Karpas-422 (cell line): ENCODE data around the gene GFRA3. TPM values are rescaled to one million over a fixed set of nuclear protein-coding genes. Genes with fewer than 3 reads are reported as not detected.
"Not testable (repeated sequence)": the region's sequence is repeated elsewhere in the genome, so short reads cannot be mapped to it uniquely, and the experiment has no call there.

Source experiments
- DNase-seq: peaks from one replicate; pipeline ENCODE4 v3.0.0-alpha.2; 2015
- H2AFZ ChIP-seq: fragments of 200-600 bp; sonication (generic); 2 replicates; pipeline ENCODE4 v1.6.1; 2014; ENCODE audit warnings: antibody characterized with exemption, low read length, mixed read lengths
- H3K27ac ChIP-seq: fragments of 200-600 bp; sonication (generic); 2 replicates; pipeline ENCODE4 v1.5.1; 2014; ENCODE audit warnings: mild to moderate bottlenecking, low read length, moderate library complexity
- H3K27me3 ChIP-seq: fragments of 200-600 bp; sonication (generic); 2 replicates; pipeline ENCODE4 v1.6.1; 2014; ENCODE audit warnings: low read length, mixed read lengths
- H3K36me3 ChIP-seq: fragments of 200-600 bp; sonication (generic); 2 replicates; pipeline ENCODE4 v1.6.1; 2014; ENCODE audit warnings: low read length, mixed read lengths; ENCODE audit not compliant: insufficient read depth
- H3K4me1 ChIP-seq: fragments of 200-600 bp; sonication (generic); 2 replicates; pipeline ENCODE4 v1.6.1; 2014; ENCODE audit warnings: mild to moderate bottlenecking, low read length, mixed read lengths
- H3K4me2 ChIP-seq: fragments of 200-600 bp; sonication (generic); 2 replicates; pipeline ENCODE4 v1.6.1; 2014; ENCODE audit warnings: low read length, low read depth, mild to moderate bottlenecking; ENCODE audit not compliant: poor library complexity, severe bottlenecking
- H3K4me3 ChIP-seq: fragments of 200-600 bp; sonication (generic); 2 replicates; pipeline ENCODE4 v1.5.1; 2014; ENCODE audit warnings: mild to moderate bottlenecking, antibody characterized with exemption, low read length, mixed read lengths
- H3K79me2 ChIP-seq: fragments of 200-600 bp; sonication (generic); 2 replicates; pipeline ENCODE4 v1.6.1; 2014; ENCODE audit warnings: mild to moderate bottlenecking, low read length, mixed read lengths
- H3K9ac ChIP-seq: fragments of 200-600 bp; sonication (generic); 2 replicates; pipeline ENCODE4 v1.6.0; 2014; ENCODE audit warnings: low read length
- H3K9me2 ChIP-seq: fragments of 200-600 bp; sonication (generic), shearing (Covaris generic); replicated peaks from 2 replicates; pipeline ENCODE4 v1.6.0; 2014; ENCODE audit warnings: mild to moderate bottlenecking, low read length, moderate library complexity; ENCODE audit not compliant: insufficient read depth
- H3K9me3 ChIP-seq: fragments of 300-700, 200-600 bp; sonication (generic); 2 replicates; pipeline ENCODE4 v1.6.1; 2014; ENCODE audit warnings: low read length, mixed read lengths
- H4K20me1 ChIP-seq: fragments of 200-600 bp; sonication (generic); 2 replicates; pipeline ENCODE4 v1.6.1; 2014; ENCODE audit warnings: mild to moderate bottlenecking, antibody characterized with exemption, low read length, low read depth; ENCODE audit not compliant: insufficient read depth
- total RNA-seq: library from RNA; depleted of rRNA; stranded (reverse); fragments of >200 nt; shearing (Covaris generic); gene quantifications from 2 replicates; pipeline ENCODE4 v1.2.3, GENCODE V29; 2014; ENCODE audit warnings: low replicate concordance; rRNA removed

Gene GFRA3
- 0.37 TPM in 1 of 2 replicates, not detected in the other for total RNA-seq

- Histone ChIP-seq H3K4me1 (no peaks in the 10 kb centered on the region), H3K9ac (no peak within 1 kb of the TSS), H2AFZ (no peak within 1 kb of the TSS), H3K36me3 (no peaks in the 10 kb centered on the region), H3K27me3 (no peaks in the 10 kb centered on the region), H3K4me2 (no peak within 1 kb of the TSS), H4K20me1 (no peaks in the 10 kb centered on the region), H3K79me2 (no peaks in the 10 kb centered on the region), H3K4me3 (no peak within 1 kb of the TSS), H3K9me2 (no peaks in the 10 kb centered on the region), H3K9me3 (no peaks in the 10 kb centered on the region), H3K27ac (no peak within 1 kb of the TSS)
- no peak for DNase-seq
Observed at GRCh38 chr5:138274189-138274853, at the start of gene GFRA3. GFRA3 (minus strand) TSS chr5:138274621; CDS start chr5:138274424, 197 bp downstream.

GRCh38 chr5:138318211-138318610 lies 43.8 kb upstream of the GFRA3 start:
- H2AFZ ChIP-seq, H3K27me3 ChIP-seq, H3K79me2 ChIP-seq, H3K36me3 ChIP-seq, DNase-seq, H3K4me2 ChIP-seq, H3K4me3 ChIP-seq, H3K4me1 ChIP-seq, H3K9me2 ChIP-seq, H4K20me1 ChIP-seq, H3K27ac ChIP-seq, H3K9me3 ChIP-seq, H3K9ac ChIP-seq: not testable (repeated sequence)

DNA sequence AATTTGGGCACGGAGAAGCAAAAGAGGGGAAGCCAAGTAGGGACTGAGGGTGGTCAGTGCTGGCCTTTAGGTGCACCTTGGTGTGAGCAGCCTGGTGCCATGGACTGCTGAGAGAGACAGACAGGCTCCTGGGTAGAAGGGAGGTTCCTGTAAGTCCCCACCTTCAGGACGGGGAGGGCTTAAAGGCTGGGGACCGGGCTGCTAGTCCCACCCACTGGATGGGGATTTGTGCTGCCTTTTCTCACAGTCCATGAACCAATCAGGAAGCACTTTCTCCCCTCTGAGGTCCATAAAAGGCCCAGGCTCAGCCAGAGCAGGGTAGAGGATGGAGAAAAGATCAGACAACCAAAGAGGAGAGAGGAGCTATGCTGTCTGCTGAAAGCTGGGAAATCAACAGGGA lies 41.9 kb upstream of the GFRA3 start:
- H3K9me2 ChIP-seq: no peaks in the 10 kb centered on the region
- DNase-seq: peak; percentile 56
- H3K9ac ChIP-seq: no peak overlapping the region
- 0 out of 2 replicates have a peak, but pooled peaks cover 8% of the 10 kb centered on the region for H3K36me3 ChIP-seq
- H3K79me2 ChIP-seq: no peaks in the 10 kb centered on the region
- no peak overlapping the region for H3K27ac ChIP-seq
- no peak overlapping the region for H3K4me3 ChIP-seq
- peaks cover 3% of the 10 kb centered on the region; the same call in 1 of the 2 replicates for H3K4me1 ChIP-seq
- H3K9me3 ChIP-seq: no peaks in the 10 kb centered on the region
- H3K4me2 ChIP-seq: no peak overlapping the region
- H2AFZ ChIP-seq: no peak overlapping the region
- H4K20me1 ChIP-seq: no peaks in the 10 kb centered on the region
- H3K27me3 ChIP-seq: no peaks in the 10 kb centered on the region

GRCh38 chr5:138315751-138316278 lies 41.4 kb upstream of the GFRA3 start:
- H3K36me3 ChIP-seq: 0 out of 2 replicates have a peak, but pooled peaks cover 8% of the 10 kb centered on the region
- H3K79me2 ChIP-seq: no peaks in the 10 kb centered on the region
- no peak overlapping the region for H3K27ac ChIP-seq
- DNase-seq: no peak
- no peaks in the 10 kb centered on the region for H3K27me3 ChIP-seq
- no peak overlapping the region for H3K4me2 ChIP-seq
- H3K4me3 ChIP-seq: no peak overlapping the region
- H3K4me1 ChIP-seq: peaks cover 3% of the 10 kb centered on the region; the same call in 1 of the 2 replicates
- H3K9me2 ChIP-seq: no peaks in the 10 kb centered on the region
- no peak overlapping the region for H3K9ac ChIP-seq
- H2AFZ ChIP-seq: no peak overlapping the region
- no peaks in the 10 kb centered on the region for H4K20me1 ChIP-seq
- H3K9me3 ChIP-seq: no peaks in the 10 kb centered on the region

DNA sequence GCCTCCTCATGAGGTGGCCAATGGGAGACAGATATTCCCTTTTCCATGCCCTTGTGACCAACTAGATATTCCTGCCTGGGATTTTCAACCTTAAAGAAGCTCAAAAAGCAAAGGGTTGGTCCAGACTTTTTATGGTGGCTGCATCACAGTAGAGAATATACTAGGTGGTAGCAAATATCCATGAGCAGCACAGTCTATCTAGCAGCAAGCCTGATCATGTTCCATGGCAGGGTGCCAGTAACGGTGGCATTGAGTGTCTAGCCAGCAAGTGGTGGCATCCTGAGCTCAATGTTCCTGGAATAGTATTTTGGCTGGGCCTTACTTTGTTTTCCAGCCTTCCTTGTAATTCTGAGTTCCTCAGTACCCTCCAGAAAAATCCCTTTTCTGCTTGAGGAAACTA lies 31.4 kb upstream of the GFRA3 start:
- Histone ChIP-seq H4K20me1 (no peaks in the 10 kb centered on the region), H3K27me3 (no peaks in the 10 kb centered on the region), H3K9me3 (no peaks in the 10 kb centered on the region), H3K79me2 (no peaks in the 10 kb centered on the region), H3K9me2 (no peaks in the 10 kb centered on the region), H3K4me2 (no peak overlapping the region), H3K4me3 (no peak overlapping the region), H3K4me1 (peaks cover 30% of the 10 kb centered on the region), H3K27ac (peak overlapping the region; percentile 49), H3K36me3 (no peaks in the 10 kb centered on the region), H3K9ac (no peak overlapping the region), H2AFZ (no peak overlapping the region)
- peak; percentile 53 for DNase-seq

DNA sequence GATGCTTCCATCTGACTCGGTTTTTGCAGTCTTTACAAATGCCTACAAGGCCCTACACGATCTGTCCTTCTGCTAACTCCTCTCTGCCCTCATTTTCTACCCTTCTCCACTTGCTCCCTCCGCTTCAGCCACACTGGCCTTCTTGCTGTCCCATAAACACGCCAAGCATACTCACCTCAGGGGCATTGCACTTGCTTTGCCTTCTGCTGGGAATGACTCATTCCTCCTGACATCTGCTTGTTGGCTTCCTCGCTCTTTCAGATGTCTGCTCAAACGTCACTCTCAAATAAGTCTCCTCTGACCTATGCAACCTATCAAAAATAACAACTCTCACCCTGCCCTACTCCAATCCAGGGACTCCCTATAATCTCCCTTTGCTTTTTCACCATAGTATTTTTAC lies 29.0 kb upstream of the GFRA3 start:
- Histone ChIP-seq H3K9me3 (no peaks in the 10 kb centered on the region), H3K27me3 (no peaks in the 10 kb centered on the region), H3K27ac (no peak overlapping the region), H4K20me1 (no peaks in the 10 kb centered on the region), H3K4me3 (no peak overlapping the region), H3K9ac (no peak overlapping the region), H3K4me1 (peaks cover 26% of the 10 kb centered on the region), H3K9me2 (no peaks in the 10 kb centered on the region), H3K36me3 (no peaks in the 10 kb centered on the region), H3K79me2 (no peaks in the 10 kb centered on the region), H2AFZ (no peak overlapping the region), H3K4me2 (no peak overlapping the region)
- DNase-seq: no peak

DNA sequence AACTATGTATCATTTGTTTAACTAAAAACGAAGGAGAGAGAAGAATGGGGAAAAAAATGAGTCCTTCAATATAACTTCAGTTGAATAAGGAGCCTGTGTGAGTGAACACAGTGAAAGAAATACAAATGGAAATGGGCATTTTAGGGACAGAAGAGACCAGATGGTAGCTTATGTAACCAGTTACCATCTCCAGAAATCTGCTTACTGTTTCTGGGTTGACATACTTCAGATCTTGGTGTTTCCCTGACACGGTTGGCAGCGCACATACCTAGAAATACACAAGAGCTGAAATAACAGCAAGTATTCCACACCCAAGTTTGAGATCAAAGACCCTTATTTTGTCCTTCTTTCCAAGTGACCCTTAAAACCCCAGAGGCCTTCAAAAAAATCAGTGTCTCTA lies 14.9 kb upstream of the GFRA3 start:
- peaks cover 2% of the 10 kb centered on the region; the same call in 1 of the 2 replicates for H3K36me3 ChIP-seq
- H4K20me1 ChIP-seq: no peaks in the 10 kb centered on the region
- H3K27me3 ChIP-seq: no peaks in the 10 kb centered on the region
- H2AFZ ChIP-seq: no peak overlapping the region
- no peak overlapping the region for H3K27ac ChIP-seq
- peaks cover 4% of the 10 kb centered on the region for H3K4me1 ChIP-seq
- DNase-seq: no peak
- no peak overlapping the region for H3K4me3 ChIP-seq
- 0 out of 2 replicates have a peak, but pooled peaks cover 3% of the 10 kb centered on the region for H3K9me2 ChIP-seq
- no peaks in the 10 kb centered on the region for H3K79me2 ChIP-seq
- no peak overlapping the region for H3K4me2 ChIP-seq
- no peak overlapping the region for H3K9ac ChIP-seq
- no peaks in the 10 kb centered on the region for H3K9me3 ChIP-seq

GRCh38 chr5:138287246-138287645 lies 12.8 kb upstream of the GFRA3 start:
- Histone ChIP-seq H3K27ac (no peak overlapping the region), H3K27me3 (no peaks in the 10 kb centered on the region), H3K4me2 (no peak overlapping the region), H3K36me3 (peaks cover 2% of the 10 kb centered on the region; the same call in 1 of the 2 replicates), H3K4me3 (no peak overlapping the region), H3K9me3 (no peaks in the 10 kb centered on the region), H3K9ac (no peak overlapping the region), H3K4me1 (peaks cover 4% of the 10 kb centered on the region), H4K20me1 (no peaks in the 10 kb centered on the region), H3K9me2 (0 out of 2 replicates have a peak, but pooled peaks cover 3% of the 10 kb centered on the region), H2AFZ (0 out of 2 replicates have a peak overlapping the region, but pooled peaks have one; percentile 78), H3K79me2 (no peaks in the 10 kb centered on the region)
- DNase-seq: no peak
